ENCODE data around the gene MPL. TPM values are rescaled to one million over a fixed set of nuclear protein-coding genes. Genes with fewer than 3 reads are reported as not detected.

MPL gene
- total RNA-seq, 1 experiment from 2014 or later: not detected

DNA sequence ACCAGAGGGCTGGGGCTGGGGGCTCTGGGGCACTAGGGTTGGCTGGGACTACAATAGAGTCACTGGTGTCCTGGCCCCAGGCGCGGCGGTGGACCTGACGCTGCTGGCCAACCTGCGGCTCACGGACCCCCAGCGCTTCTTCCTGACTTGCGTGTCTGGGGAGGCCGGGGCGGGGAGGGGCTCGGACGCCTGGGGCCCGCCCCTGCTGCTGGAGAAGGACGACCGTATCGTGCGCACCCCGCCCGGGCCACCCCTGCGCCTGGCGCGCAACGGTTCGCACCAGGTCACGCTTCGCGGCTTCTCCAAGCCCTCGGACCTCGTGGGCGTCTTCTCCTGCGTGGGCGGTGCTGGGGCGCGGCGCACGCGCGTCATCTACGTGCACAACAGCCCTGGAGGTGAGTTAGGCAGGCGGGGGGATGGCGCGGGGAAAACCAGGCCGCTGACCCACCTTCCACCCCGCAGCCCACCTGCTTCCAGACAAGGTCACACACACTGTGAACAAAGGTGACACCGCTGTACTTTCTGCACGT lies 32.8 kb upstream of the MPL start:
- no TSS peak for BruUV-seq (replicated peaks)
- Histone ChIP-seq H2AFZ (ENCODE audit: low read depth, low read length, poor library complexity, severe bottlenecking) (no peak overlapping the region), H3K27ac (ENCODE audit: low read depth, low read length) (no peak overlapping the region), H3K9ac (ENCODE audit: low read length) (no peak overlapping the region), H3K27me3 (ENCODE audit: insufficient read depth, low read length) (no peaks in the 10 kb centered on the region), H3K4me3 (replicated peaks in 1 of 2; ENCODE audit: low read depth in 1 of 2, low read length in 2 of 2) (no peak overlapping the region), H3K9me3 (ENCODE audit: control insufficient read depth in 1 of 2, insufficient read depth in 1 of 2, low read depth in 1 of 2, low read length in 2 of 2) (no peaks in the 10 kb centered on the region), H3K4me1 (ENCODE audit: control insufficient read depth in 1 of 2, insufficient read depth in 2 of 2, low read length in 2 of 2) (peaks cover 0 to 7% of the 10 kb centered on the region in 2 experiments; a peak in 1 of 4 replicates), H3K79me2 (ENCODE audit: insufficient read depth, low read length) (no peaks in the 10 kb centered on the region), H3K9me2 (ENCODE audit: insufficient read depth) (no peaks in the 10 kb centered on the region), H4K20me1 (ENCODE audit: insufficient read depth) (no peaks in the 10 kb centered on the region), H3K4me2 (ENCODE audit: low read length) (no peak overlapping the region), H3K36me3 (ENCODE audit: control insufficient read depth in 1 of 2, insufficient read depth in 2 of 2, low read length in 2 of 2) (no peaks in the 10 kb centered on the region)
- POLR2A ChIA-PET: no interaction called here
- ATAC-seq (no peak), DNase-seq (ENCODE audit: low read depth, low spot score) (no peak)
- RAD21 ChIA-PET (ENCODE audit: low non-redundant PET in 1 of 2, low total read pairs in 2 of 2, uncharacterized antibody in 2 of 2, unreplicated experiment in 2 of 2): no interaction called here
- CTCF ChIA-PET: no interaction called here
- intact Hi-C loops (cut with micrococcal nuclease): no loop called here
- TF ChIP-seq RAD21 (IDR thresholded peaks at IDR 0.05; ENCODE audit: low read depth): no peak
- TF ChIP-seq EGR1 (IDR thresholded peaks at IDR 0.05; ENCODE audit: low read depth): no peak
- TF ChIP-seq SRF (IDR thresholded peaks at IDR 0.05; ENCODE audit: low read depth): no peak
- TF ChIP-seq, protein P1, sequence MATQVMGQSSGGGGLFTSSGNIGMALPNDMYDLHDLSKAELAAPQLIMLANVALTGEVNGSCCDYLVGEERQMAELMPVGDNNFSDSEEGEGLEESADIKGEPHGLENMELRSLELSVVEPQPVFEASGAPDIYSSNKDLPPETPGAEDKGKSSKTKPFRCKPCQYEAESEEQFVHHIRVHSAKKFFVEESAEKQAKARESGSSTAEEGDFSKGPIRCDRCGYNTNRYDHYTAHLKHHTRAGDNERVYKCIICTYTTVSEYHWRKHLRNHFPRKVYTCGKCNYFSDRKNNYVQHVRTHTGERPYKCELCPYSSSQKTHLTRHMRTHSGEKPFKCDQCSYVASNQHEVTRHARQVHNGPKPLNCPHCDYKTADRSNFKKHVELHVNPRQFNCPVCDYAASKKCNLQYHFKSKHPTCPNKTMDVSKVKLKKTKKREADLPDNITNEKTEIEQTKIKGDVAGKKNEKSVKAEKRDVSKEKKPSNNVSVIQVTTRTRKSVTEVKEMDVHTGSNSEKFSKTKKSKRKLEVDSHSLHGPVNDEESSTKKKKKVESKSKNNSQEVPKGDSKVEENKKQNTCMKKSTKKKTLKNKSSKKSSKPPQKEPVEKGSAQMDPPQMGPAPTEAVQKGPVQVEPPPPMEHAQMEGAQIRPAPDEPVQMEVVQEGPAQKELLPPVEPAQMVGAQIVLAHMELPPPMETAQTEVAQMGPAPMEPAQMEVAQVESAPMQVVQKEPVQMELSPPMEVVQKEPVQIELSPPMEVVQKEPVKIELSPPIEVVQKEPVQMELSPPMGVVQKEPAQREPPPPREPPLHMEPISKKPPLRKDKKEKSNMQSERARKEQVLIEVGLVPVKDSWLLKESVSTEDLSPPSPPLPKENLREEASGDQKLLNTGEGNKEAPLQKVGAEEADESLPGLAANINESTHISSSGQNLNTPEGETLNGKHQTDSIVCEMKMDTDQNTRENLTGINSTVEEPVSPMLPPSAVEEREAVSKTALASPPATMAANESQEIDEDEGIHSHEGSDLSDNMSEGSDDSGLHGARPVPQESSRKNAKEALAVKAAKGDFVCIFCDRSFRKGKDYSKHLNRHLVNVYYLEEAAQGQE (IDR thresholded peaks at IDR 0.05; ENCODE audit: low read depth): no peak
- TF ChIP-seq CBX3 (IDR thresholded peaks at IDR 0.05; ENCODE audit: low read depth): no peak
- no peak for TF ChIP-seq EZH2phosphoT487 (IDR thresholded peaks at IDR 0.05; ENCODE audit: borderline replicate concordance)
- no peak for TF ChIP-seq POLR2A (IDR thresholded peaks at IDR 0.05; ENCODE audit: borderline replicate concordance, extremely low read depth, insufficient read depth, insufficient read length)
- no peak for TF ChIP-seq EZH2 (IDR thresholded peaks at IDR 0.05)
- TF ChIP-seq, protein P2, sequence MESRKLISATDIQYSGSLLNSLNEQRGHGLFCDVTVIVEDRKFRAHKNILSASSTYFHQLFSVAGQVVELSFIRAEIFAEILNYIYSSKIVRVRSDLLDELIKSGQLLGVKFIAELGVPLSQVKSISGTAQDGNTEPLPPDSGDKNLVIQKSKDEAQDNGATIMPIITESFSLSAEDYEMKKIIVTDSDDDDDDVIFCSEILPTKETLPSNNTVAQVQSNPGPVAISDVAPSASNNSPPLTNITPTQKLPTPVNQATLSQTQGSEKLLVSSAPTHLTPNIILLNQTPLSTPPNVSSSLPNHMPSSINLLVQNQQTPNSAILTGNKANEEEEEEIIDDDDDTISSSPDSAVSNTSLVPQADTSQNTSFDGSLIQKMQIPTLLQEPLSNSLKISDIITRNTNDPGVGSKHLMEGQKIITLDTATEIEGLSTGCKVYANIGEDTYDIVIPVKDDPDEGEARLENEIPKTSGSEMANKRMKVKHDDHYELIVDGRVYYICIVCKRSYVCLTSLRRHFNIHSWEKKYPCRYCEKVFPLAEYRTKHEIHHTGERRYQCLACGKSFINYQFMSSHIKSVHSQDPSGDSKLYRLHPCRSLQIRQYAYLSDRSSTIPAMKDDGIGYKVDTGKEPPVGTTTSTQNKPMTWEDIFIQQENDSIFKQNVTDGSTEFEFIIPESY (IDR thresholded peaks at IDR 0.05; ENCODE audit: extremely low read depth, insufficient replicate concordance, low read length): no peak
- TF ChIP-seq ELF1 (IDR thresholded peaks at IDR 0.05; ENCODE audit: borderline replicate concordance, low read depth): no peak
- TF ChIP-seq FOSL1 (IDR thresholded peaks at IDR 0.05; ENCODE audit: low read depth): no peak
- no peak for TF ChIP-seq TCF7L2 (IDR thresholded peaks at IDR 0.05; ENCODE audit: borderline replicate concordance, extremely low read depth, insufficient read depth, insufficient read length)
- TF ChIP-seq POLR2AphosphoS5 (IDR thresholded peaks at IDR 0.05; ENCODE audit: low read depth, low read length): no peak
- TF ChIP-seq, protein P3, sequence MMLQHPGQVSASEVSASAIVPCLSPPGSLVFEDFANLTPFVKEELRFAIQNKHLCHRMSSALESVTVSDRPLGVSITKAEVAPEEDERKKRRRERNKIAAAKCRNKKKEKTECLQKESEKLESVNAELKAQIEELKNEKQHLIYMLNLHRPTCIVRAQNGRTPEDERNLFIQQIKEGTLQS (IDR thresholded peaks at IDR 0.05): no peak
